Left lung (tissue), 14 donors: ENCODE measurements around the gene TPD52L1. TPM values are rescaled to one million over a fixed set of nuclear protein-coding genes. Genes with fewer than 3 reads are reported as not detected.
A peak's percentile ranks its signal among the peaks of the same experiment; 100 is the strongest.

Experiments
- ATAC-seq: fragments of 200-7000 bp; cut with Tn5 transposase; one replicate; pipeline ENCODE4 v1.9.1; 2020; ENCODE audit warnings: moderate library complexity
- DNase-seq, 4 donors: peaks; one replicate each; pipeline ENCODE4 v3.0.0-alpha.2; 2013 to 2020
- H3K27ac ChIP-seq, 2 donors: fragments of 200-600 bp; sonication (generic) in 1 of 2; one replicate each; pipeline versions ENCODE4 v1.5.0 to v1.8.0; 2020 to 2021
- H3K27me3 ChIP-seq, 2 donors: fragments of 200-600 bp; sonication (generic) in 1 of 2; one replicate each; pipeline versions ENCODE4 v1.5.0 to v1.8.0; 2020 to 2021
- H3K36me3 ChIP-seq, 2 donors: fragments of 200-600 bp; sonication (generic) in 1 of 2; one replicate each; pipeline versions ENCODE4 v1.5.0 to v1.8.0; 2020 to 2021
- H3K4me1 ChIP-seq, 2 donors: fragments of 200-600 bp; one replicate each; pipeline ENCODE4 v1.8.0; 2021
- H3K4me3 ChIP-seq, 2 donors: fragments of 200-600 bp; sonication (generic) in 1 of 2; one replicate each; pipeline versions ENCODE4 v1.5.0 to v1.8.0; 2020 to 2021; ENCODE audit warnings: mild to moderate bottlenecking in 1 of 2
- H3K9me3 ChIP-seq, 2 donors: fragments of 200-600 bp; sonication (generic) in 1 of 2; one replicate each; pipeline versions ENCODE4 v1.5.0 to v1.8.0; 2020 to 2021
- CTCF ChIP-seq, 2 donors: fragments of 200-600 bp; sonication (generic) in 1 of 2; IDR thresholded peaks; one replicate each; pipeline versions ENCODE4 v1.5.0 to v1.8.0; 2021; ENCODE audit warnings: antibody characterized with exemption in 2 of 2
- intact Hi-C, 2 donors: fragments of 100-400 bp; cut with DNase I; formaldehyde crosslinking; loops; one replicate each; pipeline versions ENCODE4 v1.11.2 to v1.14.2; 2022
- long read RNA-seq, 12 donors: library from polyadenylated mRNA in 2 of 12; unstranded in 2 of 12; transcript quantifications; one replicate each; pipeline ENCODE4 v2.0.0 and lab custom pipeline, GENCODE V29; 2019 to 2026
- polyA plus RNA-seq, 6 donors: library from polyadenylated mRNA; unstranded; fragments of 120-200 nt; gene quantifications; one replicate each; pipeline ENCODE4 v1.2.1, GENCODE V29; 2013; ENCODE audit not compliant: insufficient read length in 6 of 6
- total RNA-seq, 2 donors: library from RNA; stranded (reverse); fragmentation: NEBNext Ultra II Directional; extraction: Animal tissue kit (Norgen Biotek cat#: 25700); gene quantifications; one replicate each; pipeline ENCODE4 v1.2.1, GENCODE V29; 2021
- donor health status: DM: no; HTN: yes; CAD: no.
- donor health status: DM: no; HTN: no; CAD: no.

Gene TPD52L1
- total RNA-seq (10 to 100 TPM; 17.4 to 22.8 TPM), polyA plus RNA-seq (100 to 1,000 TPM in 1 of 6 donors, 10 to 100 TPM in 5; 77.5 to 125 (median 88.0) TPM)
- long read RNA-seq, donor 1, transcript TPD52L1-205 (4 exons, 581 nt): minor isoform, 6 of 91 reads
- long read RNA-seq, donor 1, transcript TPD52L1-213 (7 exons, 2,356 nt): major isoform, 25 of 91 reads
- long read RNA-seq, donor 1, transcript TPD52L1-202 (5 exons, 2,147 nt): minor isoform, 16 of 91 reads
- long read RNA-seq, donor 1, transcript TPD52L1-216 (1 exons, 2,486 nt): minor isoform, 23 of 91 reads
- long read RNA-seq, donor 1, partial matches to known transcripts: 10 of 91 reads
- long read RNA-seq, donor 1, other reads (novel, unspliced or antisense): 0 of 91 reads
- long read RNA-seq, donor 2, transcript TPD52L1-213 (7 exons, 2,356 nt): minor isoform, 11 of 268 reads
- long read RNA-seq, donor 2, transcript TPD52L1-202 (5 exons, 2,147 nt): minor isoform, 16 of 268 reads
- long read RNA-seq, donor 2, transcript TPD52L1-216 (1 exons, 2,486 nt): major isoform, 20 of 268 reads
- long read RNA-seq, donor 2, partial matches to known transcripts: 79 of 268 reads
- long read RNA-seq, donor 2, other reads (novel, unspliced or antisense): 135 of 268 reads
- long read RNA-seq, donor 3, transcript TPD52L1-213 (7 exons, 2,356 nt): minor isoform, 6 of 29 reads
- long read RNA-seq, donor 3, transcript TPD52L1-216 (1 exons, 2,486 nt): minor isoform, 8 of 29 reads
- long read RNA-seq, donor 3, transcript TPD52L1-202 (5 exons, 2,147 nt): major isoform, 10 of 29 reads
- long read RNA-seq, donor 3, partial matches to known transcripts: 0 of 29 reads
- long read RNA-seq, donor 3, other reads (novel, unspliced or antisense): 0 of 29 reads
- long read RNA-seq, donor 4, partial matches to known transcripts: 0 of 10 reads
- long read RNA-seq, donor 4, other reads (novel, unspliced or antisense): 2 of 10 reads
- long read RNA-seq, donor 5, transcript TPD52L1-213 (7 exons, 2,356 nt): major isoform, 21 of 61 reads
- long read RNA-seq, donor 5, transcript TPD52L1-202 (5 exons, 2,147 nt): minor isoform, 8 of 61 reads
- long read RNA-seq, donor 5, transcript TPD52L1-216 (1 exons, 2,486 nt): minor isoform, 16 of 61 reads
- long read RNA-seq, donor 5, partial matches to known transcripts: 0 of 61 reads
- long read RNA-seq, donor 5, other reads (novel, unspliced or antisense): 0 of 61 reads
- long read RNA-seq, donor 6, transcript TPD52L1-202 (5 exons, 2,147 nt): major isoform, 15 of 61 reads
- long read RNA-seq, donor 6, transcript TPD52L1-216 (1 exons, 2,486 nt): major isoform, 15 of 61 reads
- long read RNA-seq, donor 6, transcript TPD52L1-213 (7 exons, 2,356 nt): minor isoform, 14 of 61 reads
- long read RNA-seq, donor 6, transcript TPD52L1-203 (6 exons, 1,308 nt): minor isoform, 7 of 61 reads
- long read RNA-seq, donor 6, partial matches to known transcripts: 0 of 61 reads
- long read RNA-seq, donor 6, other reads (novel, unspliced or antisense): 0 of 61 reads
- long read RNA-seq, donor 7, transcript TPD52L1-202 (5 exons, 2,147 nt): minor isoform, 8 of 35 reads
- long read RNA-seq, donor 7, transcript TPD52L1-216 (1 exons, 2,486 nt): minor isoform, 10 of 35 reads
- long read RNA-seq, donor 7, transcript TPD52L1-213 (7 exons, 2,356 nt): major isoform, 11 of 35 reads
- long read RNA-seq, donor 7, partial matches to known transcripts: 0 of 35 reads
- long read RNA-seq, donor 7, other reads (novel, unspliced or antisense): 0 of 35 reads
- long read RNA-seq, donor 8, transcript TPD52L1-202 (5 exons, 2,147 nt): major isoform, 7 of 127 reads
- long read RNA-seq, donor 8, transcript TPD52L1-216 (1 exons, 2,486 nt): minor isoform, 5 of 127 reads
- long read RNA-seq, donor 8, partial matches to known transcripts: 7 of 127 reads
- long read RNA-seq, donor 8, other reads (novel, unspliced or antisense): 94 of 127 reads
- long read RNA-seq, donor 9: 0 reads
- long read RNA-seq, donor 10, transcript TPD52L1-213 (7 exons, 2,356 nt): major isoform, 5 of 16 reads
- long read RNA-seq, donor 10, partial matches to known transcripts: 0 of 16 reads
- long read RNA-seq, donor 10, other reads (novel, unspliced or antisense): 3 of 16 reads
- long read RNA-seq, donor 11, partial matches to known transcripts: 0 of 3 reads
- long read RNA-seq, donor 11, other reads (novel, unspliced or antisense): 0 of 3 reads
- long read RNA-seq, donor 12, transcript TPD52L1-216 (1 exons, 2,486 nt): minor isoform, 7 of 34 reads
- long read RNA-seq, donor 12, transcript TPD52L1-203 (6 exons, 1,308 nt): minor isoform, 6 of 34 reads
- long read RNA-seq, donor 12, transcript TPD52L1-213 (7 exons, 2,356 nt): major isoform, 9 of 34 reads
- long read RNA-seq, donor 12, partial matches to known transcripts: 0 of 34 reads
- long read RNA-seq, donor 12, other reads (novel, unspliced or antisense): 0 of 34 reads

DNA sequence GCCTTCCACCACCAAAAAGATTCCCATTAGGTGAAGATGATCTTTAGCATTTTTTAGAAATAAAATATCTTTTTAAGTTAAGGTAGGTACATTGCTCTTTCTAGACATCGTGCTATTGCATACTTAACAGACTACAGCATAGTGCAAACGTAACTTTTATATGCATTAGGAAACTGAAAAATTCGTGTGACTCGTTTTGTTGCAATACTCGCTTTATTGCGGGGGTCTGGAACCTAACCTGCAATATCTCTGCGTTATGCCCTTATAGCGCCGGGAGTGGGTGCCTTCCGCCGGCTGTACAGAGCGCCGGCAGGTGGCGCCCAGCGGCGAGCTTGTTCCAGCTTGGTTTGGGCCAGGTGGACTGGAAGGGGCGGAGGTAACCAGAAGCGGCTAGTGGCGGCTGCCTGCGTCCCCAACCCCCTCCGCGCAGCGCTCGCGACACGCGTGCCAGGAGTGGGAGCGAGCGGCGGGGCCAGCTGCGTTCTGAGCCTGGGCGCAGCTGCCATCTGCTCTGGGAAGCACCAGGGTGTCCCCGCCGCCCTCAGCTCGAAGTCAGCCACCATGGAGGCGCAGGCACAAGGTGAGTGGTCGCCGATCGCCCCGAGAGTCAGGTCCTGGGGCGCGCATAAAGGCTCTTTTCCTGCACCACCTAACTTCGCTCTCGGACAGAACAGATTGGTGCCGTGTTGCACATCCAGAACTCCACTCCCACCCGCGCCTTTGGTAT, at the start of gene TPD52L1:
Gene TPD52L1 (plus strand): TSS at position 383 of the 727 bp plus-strand sequence. CDS start 179 bp downstream, at position 562.
- Histone ChIP-seq H3K36me3 (no peaks in the 10 kb centered on the region), H3K27me3 (peaks cover 0 to 39% of the 10 kb centered on the region in 2 donors), H3K4me1 (peaks cover 0 to 16% of the 10 kb centered on the region in 2 donors), H3K27ac (peak within 1 kb of the TSS in 1 of 2 donors; percentile 23), H3K9me3 (no peaks in the 10 kb centered on the region), H3K4me3 (peak within 1 kb of the TSS; percentile 53 to 54)
- DNase-seq (peak; percentile 62 to 94 (median 86)), ATAC-seq (peak; percentile 96)
- intact Hi-C loops: no loop called here
- peak; percentile 69 to 81 for TF ChIP-seq CTCF (IDR thresholded peaks at IDR 0.05)

GRCh38 chr6:125104425-125104824, 49.1 kb upstream of the TPD52L1 start:
- ATAC-seq (no peak), DNase-seq (no peak)
- Histone ChIP-seq H3K4me3 (no peak overlapping the region), H3K9me3 (peaks cover 0 to 5% of the 10 kb centered on the region in 2 donors), H3K4me1 (peaks cover 0 to 7% of the 10 kb centered on the region in 2 donors), H3K27ac (no peak overlapping the region), H3K36me3 (peaks cover 0 to 4% of the 10 kb centered on the region in 2 donors), H3K27me3 (peaks cover 0 to 4% of the 10 kb centered on the region in 2 donors)
- intact Hi-C loops: no loop called here
- no peak for TF ChIP-seq CTCF (IDR thresholded peaks at IDR 0.05)

DNA sequence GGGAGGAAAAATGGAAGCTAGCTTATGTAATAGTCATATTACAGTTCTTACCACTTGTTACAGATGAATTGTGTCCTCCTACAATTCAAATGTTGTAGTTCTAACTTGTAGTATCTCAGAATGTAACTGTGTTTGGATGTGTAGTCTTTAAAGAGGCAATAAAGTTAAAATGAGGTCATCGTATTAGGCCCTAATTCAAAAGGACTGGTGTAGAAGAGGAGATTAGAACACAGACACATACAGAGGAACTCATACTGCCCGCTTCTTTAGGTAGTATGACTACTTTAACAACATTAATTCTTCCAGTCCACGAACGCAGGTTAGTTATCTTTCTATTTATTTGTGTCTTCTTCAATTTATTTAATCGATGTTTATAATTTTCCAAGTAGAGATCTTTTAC, 46.5 kb upstream of the TPD52L1 start:
- no peak for TF ChIP-seq CTCF (IDR thresholded peaks at IDR 0.05)
- H3K27ac ChIP-seq: no peak overlapping the region
- DNase-seq: no peak
- no peaks in the 10 kb centered on the region for H3K4me1 ChIP-seq
- intact Hi-C loops: no loop called here
- H3K9me3 ChIP-seq: peaks cover 0 to 28% of the 10 kb centered on the region in 2 donors
- H3K36me3 ChIP-seq: peaks cover 0 to 2% of the 10 kb centered on the region in 2 donors
- H3K4me3 ChIP-seq: no peak overlapping the region
- ATAC-seq: no peak
- no peaks in the 10 kb centered on the region for H3K27me3 ChIP-seq
